ENCODE results near the gene MARCHF3. TPM values are rescaled to one million over a fixed set of nuclear protein-coding genes. Genes with fewer than 3 reads are reported as not detected.

Gene MARCHF3
- total and polyA plus RNA-seq, 10 of the 15 experiments (the other 5 are each of a cell fraction or from before 2014, with no cell fraction given): 3.6 to 24.1 (median 11.3) TPM

GRCh38 chr5:126969548-126969947 lies 60.8 kb downstream of the MARCHF3 start (continued):
- TF ChIP-seq CBX5 (IDR thresholded peaks at IDR 0.05; ENCODE audit: low read depth): no peak
- TF ChIP-seq YY1 (IDR thresholded peaks at IDR 0.05; ENCODE audit: low read depth, low read length): no peak
- TF ChIP-seq RELB (IDR thresholded peaks at IDR 0.05; ENCODE audit: low read depth): 0 out of 2 replicates have a peak, but pooled peaks have one; percentile 16
- 0 out of 2 replicates have a peak, but pooled peaks have one; percentile 14 for TF ChIP-seq MEF2A (IDR thresholded peaks at IDR 0.05; ENCODE audit: insufficient read depth, low read depth, low read length)
- no peak for TF ChIP-seq PKNOX1 (IDR thresholded peaks at IDR 0.05)
- TF ChIP-seq IKZF1 (conservative IDR thresholded peaks at IDR 0.05): peak; percentile 65
- no peak for TF ChIP-seq ZSCAN29 (IDR thresholded peaks at IDR 0.05)
- TF ChIP-seq NFIC (IDR thresholded peaks at IDR 0.05; ENCODE audit: low read depth, low read length): peak; percentile 54
- no peak for TF ChIP-seq MEF2B (IDR thresholded peaks at IDR 0.05; ENCODE audit: partially characterized antibody, poor library complexity, severe bottlenecking)
- TF ChIP-seq FOS (IDR thresholded peaks at IDR 0.05; ENCODE audit: borderline replicate concordance, extremely low read depth, insufficient read length): no peak
- TF ChIP-seq PAX5 (IDR thresholded peaks at IDR 0.05; ENCODE audit: borderline replicate concordance, low read depth, low read length): peak; percentile 91
- TF ChIP-seq E2F4 (IDR thresholded peaks at IDR 0.05; ENCODE audit: low read depth, low read length): no peak
- TF ChIP-seq EED (IDR thresholded peaks at IDR 0.05; ENCODE audit: low read depth): peak; percentile 82

Measured in GM12878 (cell line).